PC-9 (cell line): ENCODE measurements around the gene CD86. TPM values are rescaled to one million over a fixed set of nuclear protein-coding genes. Genes with fewer than 3 reads are reported as not detected.

ENCODE experiments used
- BruUV-seq: library from RNA; stranded (reverse); fragments of 400-500 nt; replicated peaks from 2 replicates; lab custom pipeline; 2021; lab: Mats Ljungman, UMichigan
- CTCF ChIA-PET: fragments of 300-600 bp; sonication (Branson Sonifier 250); formaldehyde crosslinking; loops from one replicate; lab custom pipeline; 2022; ENCODE audit warnings: antibody characterized with exemption; lab: Charles Lee
- POLR2A ChIA-PET: fragments of 300-600 bp; sonication (Branson Sonifier 250); formaldehyde crosslinking; loops from one replicate; lab custom pipeline; 2022; ENCODE audit warnings: antibody characterized with exemption; ENCODE audit not compliant: unreplicated experiment; lab: Charles Lee
- DNase-seq, 2 experiments: peaks; one replicate each; pipeline versions ENCODE4 v3.0.0 to v3.0.0-alpha.2; 2015 to 2022; ENCODE audit warnings: mixed read lengths in 1 of 2
- H2AFZ ChIP-seq: fragments of 200-600 bp; sonication (generic); 2 replicates; pipeline ENCODE4 v1.8.1; 2017; ENCODE audit warnings: antibody characterized with exemption
- H3F3A ChIP-seq: fragments of 200-600 bp; sonication (generic); 2 replicates; pipeline ENCODE4 v1.8.1; 2017; ENCODE audit warnings: antibody characterized with exemption, mild to moderate bottlenecking, low read depth; ENCODE audit not compliant: insufficient read depth
- H3K27ac ChIP-seq: fragments of 200-600 bp; sonication (generic); 2 replicates; pipeline ENCODE4 v1.6.1; 2016; ENCODE audit warnings: mixed run types
- H3K27me3 ChIP-seq: fragments of 200-600 bp; sonication (generic); 2 replicates; pipeline ENCODE4 v1.6.1; 2016; ENCODE audit warnings: low read depth, mixed run types; ENCODE audit not compliant: insufficient read depth
- H3K36me3 ChIP-seq: fragments of 200-600 bp; sonication (generic); 2 replicates; pipeline ENCODE4 v1.6.1; 2016; ENCODE audit warnings: low read depth, mixed run types
- H3K4me1 ChIP-seq: fragments of 200-600 bp; sonication (generic); replicated peaks from 2 replicates; pipeline ENCODE4 v1.6.1; 2016; ENCODE audit warnings: mixed run types; ENCODE audit not compliant: insufficient read depth
- H3K4me2 ChIP-seq: fragments of 200-600 bp; sonication (generic); 2 replicates; pipeline ENCODE4 v1.6.1; 2017; ENCODE audit warnings: mixed run types
- H3K4me3 ChIP-seq: fragments of 200-600 bp; sonication (generic); 2 replicates; pipeline ENCODE4 v1.6.1; 2016; ENCODE audit warnings: mixed run types
- H3K79me2 ChIP-seq: fragments of 200-600 bp; sonication (generic); 2 replicates; pipeline ENCODE4 v1.6.1; 2017; ENCODE audit warnings: low read depth, mixed run types
- H3K9me2 ChIP-seq: fragments of 200-600 bp; sonication (generic); 2 replicates; pipeline ENCODE4 v1.8.1; 2017; ENCODE audit warnings: mild to moderate bottlenecking; ENCODE audit not compliant: insufficient read depth
- H3K9me3 ChIP-seq: fragments of 200-600 bp; sonication (generic); 2 replicates; pipeline ENCODE4 v1.8.1; 2016; ENCODE audit warnings: low read depth; ENCODE audit not compliant: insufficient read depth
- H4K20me1 ChIP-seq: fragments of 200-600 bp; sonication (generic); 2 replicates; pipeline ENCODE4 v1.8.1; 2017; ENCODE audit not compliant: insufficient read depth
- CTCF ChIP-seq: fragments of 200-600 bp; sonication (generic); conservative IDR thresholded peaks from 2 replicates; pipeline ENCODE4 v1.6.1; 2017; ENCODE audit warnings: mixed run types, antibody characterized with exemption, mild to moderate bottlenecking, moderate library complexity
- EZH2 ChIP-seq: fragments of 200-600 bp; sonication (generic); IDR thresholded peaks from 2 replicates; pipeline ENCODE4 v1.8.0; 2017; ENCODE audit warnings: antibody characterized with exemption, low read depth
- intact Hi-C: fragments of 100-400 bp; cut with micrococcal nuclease; formaldehyde crosslinking; loops from one replicate; pipeline ENCODE4 v1.10.0; 2022; ENCODE audit not compliant: unreplicated experiment
- total RNA-seq: library from RNA; stranded (reverse); gene quantifications from 2 replicates; pipeline ENCODE4 v1.2.3, GENCODE V29; 2021

Gene CD86
- total RNA-seq, 1 experiment from 2014 or later: not detected

DNA sequence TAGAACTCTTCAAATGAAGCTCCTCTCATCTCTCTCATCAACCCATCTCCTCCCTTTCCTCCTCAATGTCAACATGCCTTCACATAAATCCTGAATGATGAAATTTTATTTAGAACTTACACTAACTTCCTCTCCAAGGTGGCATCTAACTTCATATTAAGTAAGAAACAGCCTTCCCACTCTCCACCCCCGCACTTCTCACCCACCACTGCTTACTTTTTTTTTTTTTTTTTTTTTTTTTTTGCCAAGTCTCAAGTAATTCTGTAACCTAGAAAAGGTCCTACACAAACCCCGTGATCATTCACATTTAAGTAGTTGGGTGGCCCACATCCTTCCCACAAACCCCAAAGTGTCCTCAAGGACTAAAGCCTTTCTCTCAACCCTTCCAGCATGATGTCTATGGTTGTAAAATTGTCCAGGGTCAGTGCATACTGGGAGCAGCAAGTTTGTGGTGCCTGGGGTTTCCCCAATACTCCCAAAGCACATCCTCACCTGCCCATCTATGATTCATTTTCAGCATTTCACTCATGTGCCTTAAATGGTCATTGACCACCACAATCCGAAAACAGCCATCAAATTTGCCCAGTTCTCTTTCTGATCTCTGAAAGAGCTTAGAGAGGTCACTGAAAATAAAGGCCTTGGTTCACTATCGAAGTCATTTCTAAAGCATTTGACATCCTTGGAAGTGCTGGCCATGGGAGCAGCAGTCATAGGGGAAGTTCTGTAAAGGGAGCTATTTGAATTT lies 47.2 kb downstream of the CD86 start:
- no peak overlapping the region for H3K4me2 ChIP-seq
- no peak overlapping the region for H2AFZ ChIP-seq
- no peaks in the 10 kb centered on the region for H4K20me1 ChIP-seq
- ChIA-PET CTCF (interaction anchor here (0.5 kb wide), 1 partner anchor 41 kb away, joined by 3 read pairs; no protein-coding TSS in a partner anchor), POLR2A (no interaction called here)
- no peaks in the 10 kb centered on the region for H3K36me3 ChIP-seq
- H3K27me3 ChIP-seq: no peaks in the 10 kb centered on the region
- H3K9me3 ChIP-seq: no peaks in the 10 kb centered on the region
- BruUV-seq: no TSS peak
- H3F3A ChIP-seq: no peaks in the 10 kb centered on the region
- H3K9me2 ChIP-seq: no peaks in the 10 kb centered on the region
- H3K79me2 ChIP-seq: no peaks in the 10 kb centered on the region
- no peak overlapping the region for H3K27ac ChIP-seq
- H3K4me3 ChIP-seq: no peak overlapping the region
- no peaks in the 10 kb centered on the region for H3K4me1 ChIP-seq
- intact Hi-C loops: no loop called here
- no peak for DNase-seq
- TF ChIP-seq CTCF (no peak), EZH2 (no peak)

DNA sequence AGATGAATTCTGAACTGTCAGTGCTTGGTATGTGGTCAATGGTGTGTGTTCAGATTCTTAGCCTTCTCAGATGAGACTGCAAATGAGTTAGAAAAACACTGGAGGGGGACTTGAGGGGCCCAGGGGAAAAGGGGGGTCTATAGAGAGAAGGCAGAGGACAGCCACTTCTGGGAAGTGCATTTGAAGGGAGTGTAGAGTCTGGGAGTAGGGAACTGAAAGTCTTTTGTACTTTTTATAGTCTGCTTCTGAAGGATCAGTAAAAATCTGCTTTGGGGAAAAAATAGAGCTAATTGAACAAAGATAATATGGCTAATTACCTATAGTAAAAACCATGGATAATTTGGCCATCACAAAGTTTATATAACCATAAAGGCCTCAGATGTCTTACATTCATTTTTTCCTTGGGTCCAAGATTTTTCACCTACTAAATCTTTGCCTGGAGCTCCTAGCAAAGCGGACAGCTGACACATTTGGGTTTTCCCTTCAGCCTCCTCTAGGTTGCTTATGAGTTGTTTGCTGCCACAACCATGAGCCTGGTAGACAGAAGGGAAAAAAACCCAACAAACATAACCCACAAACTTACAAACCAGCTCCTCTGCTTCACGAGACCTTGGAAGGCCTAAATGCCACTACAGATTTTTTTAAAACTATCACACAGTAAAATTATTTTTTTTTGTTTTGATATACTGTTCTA lies 48.8 kb downstream of the CD86 start:
- POLR2A ChIA-PET: no interaction called here
- no TSS peak for BruUV-seq
- TF ChIP-seq CTCF (no peak), EZH2 (no peak)

DNA sequence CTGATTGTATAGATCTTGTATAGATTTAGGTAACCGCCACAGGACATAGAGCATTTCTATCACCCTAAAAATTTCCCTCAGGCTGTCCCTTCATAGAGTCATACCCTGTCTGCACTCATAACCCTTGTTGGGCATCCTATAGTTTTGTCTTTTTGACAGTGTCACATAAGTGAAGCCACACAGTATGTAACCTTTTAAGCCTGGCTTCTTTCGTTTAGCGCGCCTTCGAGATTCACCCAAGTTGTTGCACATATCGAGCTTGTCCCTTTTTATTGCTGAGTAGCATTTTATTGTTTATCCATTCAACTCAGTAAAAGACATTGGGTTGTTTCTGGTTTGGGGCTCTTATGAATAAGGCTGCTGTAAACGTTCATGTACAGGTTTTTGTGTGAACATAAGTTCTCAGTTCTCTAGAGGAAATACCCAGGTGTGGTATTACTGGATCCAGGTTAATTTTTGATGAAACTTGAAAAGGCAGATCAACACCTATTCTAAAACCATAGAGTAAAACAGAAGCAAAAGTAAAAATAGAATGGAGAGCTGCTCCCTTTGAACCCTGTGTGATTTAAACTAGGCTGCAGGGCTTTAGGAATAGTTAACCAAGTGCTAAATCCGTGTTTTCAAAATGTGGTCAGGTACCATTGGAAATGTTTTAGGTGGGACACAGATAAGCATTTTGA lies 49.5 kb downstream of the CD86 start:
- intact Hi-C loops: no loop called here
- no peak overlapping the region for H3K27ac ChIP-seq
- no peak overlapping the region for H3K4me3 ChIP-seq
- H3F3A ChIP-seq: no peaks in the 10 kb centered on the region
- H3K27me3 ChIP-seq: no peaks in the 10 kb centered on the region
- no peaks in the 10 kb centered on the region for H3K36me3 ChIP-seq
- H4K20me1 ChIP-seq: no peaks in the 10 kb centered on the region
- H3K9me3 ChIP-seq: no peaks in the 10 kb centered on the region
- TF ChIP-seq EZH2: no peak
- TF ChIP-seq CTCF: no peak
- H3K4me1 ChIP-seq: no peaks in the 10 kb centered on the region
- no peak overlapping the region for H2AFZ ChIP-seq
- no peaks in the 10 kb centered on the region for H3K79me2 ChIP-seq
- BruUV-seq: no TSS peak
- DNase-seq: no peak
- no peaks in the 10 kb centered on the region for H3K9me2 ChIP-seq
- H3K4me2 ChIP-seq: no peak overlapping the region
- ChIA-PET POLR2A (no interaction called here), CTCF (no interaction called here)

More for the DNA sequence above, 48.8 kb downstream of the CD86 start:
- no peaks in the 10 kb centered on the region for H3K9me3 ChIP-seq
- H3K4me1 ChIP-seq: no peaks in the 10 kb centered on the region
- CTCF ChIA-PET: no interaction called here
- no peaks in the 10 kb centered on the region for H3K27me3 ChIP-seq
- no peak for DNase-seq
- intact Hi-C loops: no loop called here
- H3K36me3 ChIP-seq: no peaks in the 10 kb centered on the region
- no peak overlapping the region for H3K27ac ChIP-seq
- no peak overlapping the region for H3K4me2 ChIP-seq
- no peaks in the 10 kb centered on the region for H3F3A ChIP-seq
- H4K20me1 ChIP-seq: no peaks in the 10 kb centered on the region
- no peak overlapping the region for H2AFZ ChIP-seq
- H3K9me2 ChIP-seq: no peaks in the 10 kb centered on the region
- no peaks in the 10 kb centered on the region for H3K79me2 ChIP-seq
- H3K4me3 ChIP-seq: no peak overlapping the region
